NCI-H2107 treated with DMSO at 0.1 percent for 48 hours (cell line): ENCODE data around the gene WDR33.

Experiments
- DNase-seq: peaks from one replicate; lab custom pipeline; 2025; ENCODE audit not compliant: unreplicated experiment; lab: John Stamatoyannopoulos, UW

Gene WDR33

DNA sequence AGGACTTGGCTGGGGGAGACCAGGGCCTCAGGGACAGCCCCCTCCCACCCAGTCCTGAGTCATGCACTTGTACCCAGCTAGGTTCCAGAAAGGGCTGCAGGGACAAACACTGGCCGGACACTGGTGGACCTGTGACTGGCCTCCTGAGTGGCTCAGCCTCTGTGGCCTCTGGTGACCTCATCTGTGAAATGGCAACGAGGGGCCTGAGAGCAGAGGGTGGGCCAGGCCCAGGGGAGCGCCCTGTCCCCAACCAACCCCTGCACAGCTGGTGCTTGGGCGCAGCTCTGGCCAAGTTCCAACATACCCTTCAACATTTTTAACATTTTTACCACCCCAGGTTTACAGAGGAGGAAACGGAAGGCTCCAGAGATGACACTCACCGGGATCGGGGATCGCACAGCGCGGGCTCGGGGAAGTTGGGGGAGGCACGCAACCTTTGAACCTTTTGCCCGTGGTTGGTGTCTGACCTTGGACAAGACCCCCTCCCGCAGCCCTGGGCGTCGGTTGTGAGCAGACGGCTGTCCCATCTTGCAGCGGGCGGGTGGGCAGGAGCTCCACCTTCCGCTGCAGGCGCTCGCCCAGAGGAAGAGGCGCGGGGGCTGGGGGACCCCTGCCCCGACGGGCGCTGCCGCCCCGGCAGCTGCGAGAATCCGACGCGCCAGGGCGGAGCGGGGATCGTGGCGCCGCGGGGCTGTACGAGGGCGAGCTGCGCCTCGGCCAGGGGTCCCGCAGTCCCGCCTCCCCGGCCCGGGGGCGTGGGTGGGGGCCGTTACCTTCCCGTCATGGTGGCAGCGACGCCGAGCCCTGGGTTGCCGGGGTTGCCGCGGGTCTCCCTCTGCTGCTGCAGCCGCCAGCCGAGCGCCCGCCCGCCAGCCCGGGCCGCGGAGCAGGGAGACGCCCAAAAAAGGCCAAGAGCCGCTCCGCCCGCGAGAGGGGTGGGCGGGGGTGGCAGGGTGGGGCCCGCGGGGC lies 136.4 kb downstream of the WDR33 start:
- DNase-seq, result no peak

DNA sequence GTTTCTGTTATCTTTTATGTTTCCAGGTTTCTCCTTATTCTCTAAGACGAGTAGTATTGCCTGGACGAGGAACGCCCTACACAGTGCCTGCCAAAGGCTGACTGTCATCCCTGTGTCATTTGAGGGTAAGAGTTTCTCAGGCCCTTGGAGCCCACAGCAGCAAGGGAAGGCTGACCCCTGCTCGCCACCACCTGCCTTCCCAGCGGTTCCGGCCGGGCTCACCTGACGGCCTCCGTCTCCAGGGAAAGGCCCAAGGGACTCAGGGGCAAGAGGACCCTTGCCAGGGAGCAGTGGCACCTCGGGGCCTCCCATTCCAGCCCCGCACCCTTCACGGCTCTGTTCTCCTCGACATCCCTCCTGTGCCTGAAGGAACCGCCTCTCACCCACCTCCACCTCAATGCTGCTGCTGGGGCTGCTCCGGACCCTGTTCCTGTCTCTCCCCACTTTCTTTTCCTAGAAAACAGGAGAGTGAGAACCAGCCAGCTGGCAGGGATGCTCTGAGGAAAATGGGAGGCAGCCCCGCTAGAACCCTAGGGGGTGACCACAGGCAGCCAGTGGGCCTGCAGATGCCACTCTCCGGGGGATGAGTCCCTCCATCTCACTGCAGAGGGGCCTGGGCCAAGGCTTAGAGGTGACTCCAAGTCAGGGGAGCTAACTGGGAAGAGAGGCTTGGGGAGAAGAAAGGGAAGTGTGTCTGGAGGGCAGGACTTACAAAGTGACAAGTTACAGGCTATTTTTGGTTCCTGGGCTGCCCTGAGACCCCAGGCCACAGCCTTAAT lies 137.5 kb downstream of the WDR33 start:
- no peak for DNase-seq

DNA sequence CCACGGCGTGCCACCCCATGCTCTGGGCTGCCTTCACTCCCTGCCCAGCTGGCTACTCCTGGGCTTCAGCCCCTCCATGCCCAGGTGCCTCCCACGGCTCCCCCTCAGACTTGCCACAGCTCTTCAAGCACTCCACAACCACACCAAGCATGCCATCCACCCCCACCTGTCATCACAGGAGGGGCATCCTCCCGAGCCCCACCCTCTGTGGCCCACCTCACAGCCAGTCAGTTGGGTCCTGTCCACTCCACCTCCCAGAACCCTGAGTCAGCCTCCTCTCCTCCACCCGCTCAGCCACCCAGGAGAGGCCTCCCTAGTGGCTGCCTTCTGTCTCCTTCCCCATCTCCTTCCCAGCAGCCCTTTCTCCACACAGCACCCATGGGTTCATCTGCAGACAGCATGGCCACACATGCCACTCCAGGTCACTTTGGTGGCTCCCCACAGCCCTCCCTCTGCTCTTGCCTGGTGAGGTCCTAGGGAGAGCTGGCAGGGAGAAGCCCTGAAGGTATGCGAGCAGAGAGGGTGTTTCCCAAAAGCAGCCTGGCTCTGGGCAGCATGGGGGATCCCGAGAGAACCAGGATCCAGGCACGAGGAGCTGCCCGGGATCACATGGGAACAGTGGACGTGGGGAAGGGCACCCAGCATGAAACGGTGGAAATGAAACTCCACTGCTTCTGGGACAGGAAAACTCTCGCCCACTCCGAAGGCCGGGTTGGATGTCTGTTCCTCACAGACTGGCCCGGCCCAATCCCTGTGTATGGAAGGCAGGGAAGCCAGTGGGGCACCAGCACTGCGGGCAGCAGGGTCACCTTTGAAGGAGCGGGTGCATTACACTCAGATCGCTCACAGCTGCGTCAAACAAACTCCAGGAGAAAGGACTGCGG lies 138.4 kb downstream of the WDR33 start:
- no peak for DNase-seq

DNA sequence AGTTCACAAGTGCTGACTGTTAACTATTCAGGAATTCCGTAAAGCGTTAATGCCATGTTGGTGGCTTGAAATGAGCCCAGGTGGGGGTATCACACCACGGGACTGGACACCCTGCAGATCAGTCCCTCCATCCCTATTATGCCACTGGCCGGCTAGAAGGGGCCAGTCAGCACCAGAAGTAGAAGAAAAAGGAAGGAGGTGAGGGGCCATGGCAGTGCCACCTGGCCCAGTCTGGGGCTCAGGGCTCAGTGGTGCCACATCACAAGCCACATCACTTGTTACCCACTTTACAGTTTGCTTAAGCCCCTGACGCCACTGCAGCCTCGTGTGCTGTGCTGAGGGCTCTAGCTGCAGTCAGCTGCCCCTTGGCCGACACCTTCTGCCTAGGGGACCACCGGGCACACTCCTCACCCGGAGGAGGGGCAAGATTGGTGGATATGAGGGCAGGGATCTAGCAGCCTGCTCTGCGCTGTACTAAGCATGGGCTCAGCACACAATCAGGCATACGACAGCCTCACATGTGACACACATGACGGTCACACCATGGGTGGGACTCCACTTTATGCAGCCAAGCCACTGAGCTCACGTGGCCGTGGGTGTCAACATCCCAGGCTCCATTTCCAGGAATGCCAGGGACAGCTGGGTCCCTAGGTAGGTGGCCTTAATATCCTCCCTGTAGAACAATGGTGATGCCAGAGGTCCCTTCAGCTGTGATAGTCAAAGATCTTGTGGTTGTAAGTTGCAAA lies 139.2 kb downstream of the WDR33 start:
- DNase-seq, result no peak

DNA sequence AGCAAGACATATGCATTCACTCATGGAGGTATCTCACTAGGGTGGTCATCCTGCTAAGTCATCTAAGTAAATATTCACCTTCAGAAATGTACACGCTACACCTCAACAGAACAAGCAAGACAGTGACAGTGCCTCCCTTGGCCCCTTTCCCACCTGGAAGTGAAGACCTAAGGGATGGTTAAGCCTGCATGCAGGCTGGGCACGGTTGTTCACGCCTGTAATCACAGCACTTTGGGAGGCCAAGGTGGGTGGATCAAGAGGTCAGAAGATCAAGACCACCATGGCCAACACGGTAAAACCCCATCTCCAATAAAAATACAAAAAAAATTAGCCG lies 140.0 kb downstream of the WDR33 start:
- DNase-seq, result no peak

DNA sequence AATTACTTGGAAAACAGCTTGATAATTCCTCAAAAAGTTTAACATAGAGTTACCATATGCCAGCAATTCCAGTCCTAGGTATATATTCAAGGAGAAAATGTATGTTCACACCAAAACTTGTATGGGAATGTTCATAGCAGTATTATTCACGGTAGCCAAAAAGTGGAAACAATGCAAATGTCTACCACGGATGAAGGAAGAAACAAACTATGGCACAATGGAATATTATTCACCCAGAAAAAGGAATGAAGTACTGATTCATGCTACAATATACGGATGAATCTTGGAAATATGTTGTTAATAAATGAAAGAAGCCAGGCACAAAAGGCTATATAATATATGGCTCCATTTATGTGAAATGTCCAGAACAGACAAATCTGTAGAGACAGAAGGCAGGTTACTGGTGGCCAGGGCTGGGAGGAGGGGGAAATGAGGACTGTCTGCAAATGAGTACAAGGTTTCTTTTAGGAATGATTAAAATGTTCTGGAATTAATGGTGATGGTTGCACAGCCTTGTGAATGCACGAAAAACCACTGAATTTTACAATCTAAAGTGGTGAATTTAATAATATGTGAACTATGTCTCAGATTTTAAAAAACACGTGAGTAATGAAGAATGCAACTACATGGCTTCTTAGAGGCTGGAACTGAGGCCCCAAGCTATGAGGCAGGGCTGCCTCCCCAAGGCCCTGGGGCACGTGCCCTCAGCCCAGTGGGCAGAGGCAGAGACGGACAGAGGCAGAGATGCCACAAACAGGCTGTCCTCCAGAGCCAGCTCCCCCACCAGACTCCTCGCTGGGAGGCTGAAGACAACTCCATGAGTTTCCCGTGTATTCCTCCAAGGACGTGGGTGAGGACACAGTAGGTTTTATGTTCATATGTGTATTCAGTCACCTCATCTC lies 140.7 kb downstream of the WDR33 start:
- DNase-seq, result no peak

DNA sequence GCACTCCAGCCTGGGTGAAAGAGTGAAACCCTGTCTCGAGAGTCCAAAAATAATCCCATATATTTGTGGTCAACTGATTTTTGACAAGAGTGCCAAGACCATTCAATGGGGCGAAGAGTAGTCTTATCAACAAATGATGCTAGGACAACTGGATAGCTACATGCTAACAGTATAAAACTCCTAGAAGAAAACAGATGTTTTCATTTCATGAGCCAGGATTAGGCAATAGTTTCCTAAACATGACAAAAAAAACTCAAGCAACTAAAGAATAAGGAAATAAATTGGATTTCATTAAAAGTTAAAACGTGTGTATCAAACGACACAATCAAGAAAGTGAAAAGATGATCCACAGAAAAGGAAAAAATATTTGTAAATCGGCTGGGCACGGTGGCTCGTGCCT lies 141.9 kb downstream of the WDR33 start:
- DNase-seq, result no peak

DNA sequence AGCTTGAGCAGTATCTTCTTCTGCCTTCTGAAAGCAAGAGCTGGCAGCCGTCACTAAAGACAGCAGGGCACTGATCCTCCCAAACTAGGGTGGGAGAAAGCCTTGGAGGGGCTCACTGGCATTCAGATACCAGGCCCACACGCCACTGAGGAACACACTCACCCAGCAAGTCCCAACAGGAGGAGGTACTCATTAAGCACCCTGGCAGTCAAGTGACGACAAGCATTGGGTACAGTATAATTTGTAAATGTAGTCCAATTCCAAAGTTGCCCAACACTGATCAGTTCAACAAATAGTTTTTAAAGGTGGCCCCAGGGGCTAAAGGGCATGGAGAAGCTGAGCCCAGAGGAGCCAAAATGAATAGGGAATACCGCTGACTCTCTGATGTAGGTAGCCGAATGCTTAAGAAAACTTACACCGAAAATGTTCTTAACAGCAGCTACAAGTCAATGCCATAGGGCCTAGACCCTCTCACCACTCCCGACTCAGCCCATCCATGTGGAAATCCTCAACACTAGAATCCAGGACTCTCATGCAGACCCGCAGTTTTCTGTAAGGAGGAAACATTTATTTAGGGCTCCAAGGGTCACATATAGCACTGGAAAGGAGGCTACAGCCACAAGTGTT lies 145.6 kb downstream of the WDR33 start:
- no peak for DNase-seq

DNA sequence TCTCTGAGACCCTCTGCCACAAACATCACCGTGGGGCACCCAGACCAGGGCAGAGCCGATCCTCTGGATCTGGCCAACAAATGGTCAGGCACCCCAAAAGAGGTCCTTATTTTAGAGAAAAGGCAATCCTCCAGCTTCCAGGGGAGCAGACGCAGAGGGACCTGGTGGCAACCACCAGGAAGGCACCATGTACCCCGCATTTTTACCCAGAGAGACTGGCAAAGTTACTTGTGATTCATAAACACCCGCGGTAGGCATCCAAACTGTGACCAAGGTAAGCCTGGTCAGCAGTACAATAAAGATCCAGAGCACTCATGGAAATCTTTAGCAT lies 146.1 kb downstream of the WDR33 start:
- DNase-seq, result no peak

DNA sequence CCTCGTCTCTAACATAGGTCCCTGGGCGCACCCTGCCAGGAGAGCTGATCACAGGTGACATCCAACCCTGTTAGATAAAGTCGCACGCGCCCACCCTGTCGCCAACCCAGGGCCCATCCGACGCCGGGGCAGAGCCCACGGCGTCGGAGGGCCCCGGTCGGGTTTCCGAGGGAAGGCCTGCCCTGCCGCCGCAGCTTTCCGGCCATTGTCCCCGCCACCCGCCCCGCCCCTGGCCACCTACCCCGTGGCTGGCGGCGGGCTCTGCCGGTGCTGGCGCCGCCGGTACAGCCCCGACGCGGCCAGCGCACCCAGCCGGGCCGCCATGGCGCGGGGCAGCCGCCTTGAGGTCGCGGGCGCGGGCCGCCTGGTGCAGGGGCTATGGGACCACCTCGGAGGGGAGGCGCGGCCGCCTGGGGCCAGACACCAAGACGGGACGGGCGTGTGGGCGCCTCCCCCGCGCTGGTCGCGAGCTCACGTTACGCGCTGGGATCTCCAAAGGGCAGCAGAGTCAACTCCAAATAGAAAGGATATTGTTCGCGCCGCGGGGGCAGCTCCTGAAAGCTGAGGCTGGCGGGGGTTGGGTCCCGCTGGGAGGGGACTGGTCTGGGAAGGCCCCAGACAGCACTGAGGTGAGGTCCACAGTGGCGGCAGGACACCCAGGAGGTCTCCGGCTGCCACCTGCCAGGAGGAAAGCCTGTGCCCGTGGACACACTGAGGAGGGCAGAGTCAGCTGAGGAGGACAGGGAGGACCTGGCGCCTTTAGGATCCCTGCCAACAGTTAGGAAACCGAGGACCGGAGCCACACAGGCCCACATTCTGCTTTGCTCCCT lies 146.7 kb downstream of the WDR33 start:
- DNase-seq, result no peak

DNA sequence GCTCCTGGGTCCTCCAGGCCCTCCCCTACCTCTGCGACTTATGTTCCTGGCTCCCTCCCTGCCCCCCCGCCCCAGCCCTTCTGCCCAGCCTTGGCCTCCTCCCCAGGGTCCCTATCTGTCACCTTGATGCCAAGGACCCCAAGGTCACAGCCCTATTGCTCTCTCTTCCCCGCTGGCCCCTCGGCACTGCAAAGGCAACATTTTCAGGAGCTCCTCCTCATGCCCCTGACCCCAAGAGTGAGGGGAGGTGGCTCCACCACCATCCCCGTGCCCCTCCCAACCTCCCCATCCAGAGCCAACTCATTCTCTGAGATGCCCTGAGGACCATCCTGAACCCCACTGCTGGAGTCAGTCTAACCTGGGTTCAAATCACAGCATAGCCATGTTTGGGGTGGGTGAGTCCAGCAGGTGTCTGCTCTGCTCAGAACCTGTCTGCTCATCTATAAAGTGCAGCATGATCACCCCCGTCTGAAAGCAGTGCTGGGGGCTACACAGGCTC lies 147.4 kb downstream of the WDR33 start:
- DNase-seq, result no peak

DNA sequence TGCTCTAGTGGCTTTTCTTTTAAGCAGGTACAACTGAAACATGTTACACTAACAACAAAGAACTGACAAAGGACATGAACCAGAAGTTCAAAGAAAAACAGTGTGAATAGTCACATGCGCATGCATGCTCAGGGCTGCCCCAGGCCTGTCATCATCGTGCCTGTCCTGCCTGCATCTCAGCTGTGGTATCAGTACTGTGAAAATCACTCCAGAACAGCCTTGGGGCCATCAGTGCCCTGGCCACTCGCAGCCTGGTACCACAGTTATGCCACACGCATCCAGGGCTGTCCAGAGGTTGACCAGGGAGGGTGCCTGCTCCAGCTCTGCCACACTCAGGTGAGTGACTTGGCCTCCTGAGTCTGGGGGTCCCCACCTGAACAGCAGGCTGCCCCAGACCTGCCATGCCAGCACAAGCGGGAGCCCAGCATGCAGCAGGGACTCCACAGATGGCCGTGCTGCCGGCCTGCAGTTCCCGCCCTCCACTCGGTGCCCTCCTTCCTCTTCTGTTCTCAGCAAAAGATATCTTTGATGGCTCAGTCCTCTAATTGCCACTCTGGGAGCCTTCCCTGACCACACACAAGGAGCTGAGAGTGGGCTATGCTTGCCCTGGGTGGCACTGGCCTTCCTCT lies 147.9 kb downstream of the WDR33 start:
- DNase-seq, result no peak

DNA sequence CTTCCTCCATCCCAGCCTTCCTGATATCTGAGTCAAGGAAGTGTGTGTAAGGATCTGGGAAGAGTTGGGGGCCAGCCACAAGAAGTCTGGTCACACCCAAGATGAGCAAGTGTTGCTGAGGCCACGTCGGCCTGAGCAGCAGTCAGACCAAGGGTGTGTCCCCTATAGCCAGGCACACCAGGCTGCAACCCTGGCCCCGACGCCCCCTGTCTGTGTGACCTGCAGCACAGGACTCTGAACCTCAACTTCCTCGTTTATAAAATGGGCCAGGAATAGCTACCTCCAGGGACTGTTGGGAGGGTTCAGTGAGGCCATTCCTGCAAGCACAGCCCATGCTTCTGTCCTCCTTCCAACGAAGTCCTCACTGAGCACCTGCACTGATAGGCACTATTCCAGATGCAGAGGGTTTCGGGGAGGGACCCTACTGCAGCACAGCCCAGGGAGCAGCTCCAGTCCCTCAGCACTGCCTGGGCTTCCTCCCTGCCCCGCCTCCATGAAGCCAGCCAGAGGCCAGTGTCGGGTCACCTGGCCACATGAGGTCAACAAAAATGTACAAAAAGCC lies 148.9 kb downstream of the WDR33 start:
- no peak for DNase-seq

DNA sequence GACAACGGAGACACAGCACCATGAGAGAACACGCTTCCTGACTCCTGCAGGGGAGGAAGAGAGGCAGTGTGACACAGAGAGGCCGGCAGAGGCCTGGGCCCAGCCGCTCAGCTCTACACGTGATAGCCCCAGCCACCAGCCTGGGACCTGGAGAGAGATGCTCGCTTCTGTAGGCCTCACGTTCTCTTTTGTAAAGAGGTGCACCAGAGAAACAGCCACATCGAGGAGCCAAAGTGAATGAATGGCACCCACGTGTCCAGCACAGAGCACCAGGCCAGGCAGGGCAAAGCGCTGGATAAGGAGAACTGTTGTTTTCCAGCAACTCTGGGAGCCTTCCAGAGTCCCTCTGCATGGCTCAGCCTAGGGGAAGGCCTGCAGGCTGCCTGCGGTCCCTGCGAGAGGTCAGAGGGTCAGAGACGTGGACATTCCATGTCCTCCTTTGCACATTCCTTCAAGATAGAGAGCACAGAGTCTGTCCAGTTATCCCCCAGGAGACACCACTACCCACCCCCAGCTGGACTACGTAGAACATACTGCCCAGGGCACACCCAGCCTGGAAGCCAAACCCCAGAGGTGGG lies 149.8 kb downstream of the WDR33 start:
- no peak for DNase-seq

DNA sequence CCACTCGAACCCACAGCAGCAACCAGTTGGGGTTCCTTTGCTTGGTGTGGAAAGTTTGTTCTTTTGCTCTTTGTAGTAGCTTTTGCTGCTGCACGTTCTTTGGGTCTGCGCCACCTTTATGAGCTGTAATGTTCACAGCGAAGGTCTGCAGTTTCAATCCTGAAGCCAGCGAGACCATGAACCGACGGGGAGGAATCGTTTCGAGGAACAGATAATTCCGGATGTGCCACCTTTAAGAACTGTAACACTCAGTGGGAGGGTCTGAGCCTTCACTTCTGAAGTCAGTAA lies 150.7 kb downstream of the WDR33 start:
- no peak for DNase-seq

DNA sequence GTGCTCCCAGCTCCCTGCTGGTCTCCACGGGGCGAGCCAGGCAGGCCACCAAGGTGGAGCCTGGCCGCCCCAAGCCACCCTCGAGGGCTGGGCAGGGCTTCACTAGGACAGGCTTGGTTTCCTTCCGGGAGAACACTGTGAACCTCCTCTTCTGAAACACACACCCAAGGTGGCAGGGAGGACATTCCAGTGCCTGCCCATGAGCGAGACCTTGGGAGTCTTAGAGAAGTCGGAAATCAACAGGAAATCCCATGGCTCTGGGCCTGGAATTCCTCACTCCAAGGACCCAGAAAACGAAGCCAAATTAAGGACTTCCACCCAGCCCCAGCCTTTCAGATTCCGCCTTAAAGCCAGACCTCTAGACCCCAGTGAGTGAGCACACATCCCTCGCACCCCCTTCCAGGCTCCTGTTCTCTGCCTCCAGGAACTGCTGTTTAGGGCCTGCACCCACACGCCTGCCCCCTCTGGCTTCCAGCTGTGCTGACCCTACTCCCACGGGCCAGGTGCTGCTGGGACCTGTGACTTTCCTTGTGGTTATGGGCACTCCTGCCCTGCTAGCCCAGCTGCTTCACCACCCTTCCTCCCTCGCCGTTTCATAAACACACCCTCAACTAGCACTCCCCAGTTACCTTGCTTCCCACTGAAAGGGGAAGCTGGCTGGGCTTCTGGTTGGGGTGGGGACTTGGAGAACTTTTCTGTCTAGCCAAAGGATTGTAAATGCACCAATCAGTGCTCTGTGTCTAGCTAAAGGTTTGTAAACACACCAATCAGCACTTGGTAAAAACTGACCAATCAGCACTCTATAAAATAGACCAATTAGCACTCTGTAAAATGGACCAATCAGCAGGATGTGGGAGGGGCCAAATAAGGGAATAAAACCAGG lies 151.3 kb downstream of the WDR33 start:
- no peak for DNase-seq
